Nephron progenitor cell (in vitro differentiated cells): Measurements from ENCODE around the gene CYB5D1.

Experiments
- DNase-seq: peaks from one replicate; pipeline ENCODE4 v3.0.0; 2021
- H3K27ac Mint-ChIP-seq: 2 replicates; pipeline ENCODE4 v1.8.0; 2021; ENCODE audit warnings: mild to moderate bottlenecking, moderate library complexity, mixed read lengths
- H3K27me3 Mint-ChIP-seq: 2 replicates; pipeline ENCODE4 v1.8.0; 2021; ENCODE audit warnings: mild to moderate bottlenecking, low read depth, mixed read lengths; ENCODE audit not compliant: poor library complexity
- H3K36me3 Mint-ChIP-seq: 2 replicates; pipeline ENCODE4 v1.8.0; 2021; ENCODE audit warnings: low read depth, mixed read lengths
- H3K4me1 Mint-ChIP-seq: 2 replicates; pipeline ENCODE4 v1.8.0; 2021; ENCODE audit warnings: mixed read lengths
- H3K4me3 Mint-ChIP-seq: 2 replicates; pipeline ENCODE4 v1.8.0; 2021; ENCODE audit warnings: mild to moderate bottlenecking, moderate library complexity, mixed read lengths
- H3K9me3 Mint-ChIP-seq: 2 replicates; pipeline ENCODE4 v1.8.0; 2021; ENCODE audit warnings: mild to moderate bottlenecking, moderate library complexity, mixed read lengths
- CTCF ChIP-seq: fragments of 200-600 bp; sonication (generic); IDR thresholded peaks from 2 replicates; pipeline ENCODE4 v1.5.0; 2021; ENCODE audit warnings: antibody characterized with exemption

The CYB5D1 gene

GRCh38 chr17:7816926-7817642 is 40.7 kb upstream of the CYB5D1 start:
- no peaks in the 10 kb centered on the region for H3K36me3 Mint-ChIP-seq
- no peak overlapping the region for H3K27ac Mint-ChIP-seq
- H3K9me3 Mint-ChIP-seq: no peaks in the 10 kb centered on the region
- H3K27me3 Mint-ChIP-seq: peaks cover 61% of the 10 kb centered on the region
- H3K4me3 Mint-ChIP-seq: no peak overlapping the region
- no peak for DNase-seq
- no peak for TF ChIP-seq CTCF
- H3K4me1 Mint-ChIP-seq: no peaks in the 10 kb centered on the region

DNA sequence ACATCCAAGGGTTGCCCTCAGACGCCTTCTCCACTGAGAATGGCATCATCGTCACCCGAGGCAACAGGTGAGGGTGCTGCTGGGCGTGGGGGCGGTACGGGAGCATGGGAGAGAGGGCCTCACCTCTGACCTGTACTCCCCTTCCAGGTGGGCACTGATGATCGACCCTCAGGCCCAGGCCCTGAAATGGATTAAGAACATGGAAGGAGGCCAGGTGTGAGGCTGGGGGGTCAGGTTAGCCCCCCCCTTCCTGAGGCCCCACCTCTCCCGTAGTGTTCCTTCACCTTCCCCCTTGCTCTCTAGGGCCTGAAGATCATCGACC is 40.2 kb upstream of the CYB5D1 start:
- Mint-ChIP-seq H3K4me1 (no peaks in the 10 kb centered on the region), H3K4me3 (no peak overlapping the region), H3K27ac (no peak overlapping the region), H3K27me3 (peaks cover 66% of the 10 kb centered on the region), H3K9me3 (no peaks in the 10 kb centered on the region), H3K36me3 (no peaks in the 10 kb centered on the region)
- no peak for DNase-seq
- TF ChIP-seq CTCF: no peak

DNA sequence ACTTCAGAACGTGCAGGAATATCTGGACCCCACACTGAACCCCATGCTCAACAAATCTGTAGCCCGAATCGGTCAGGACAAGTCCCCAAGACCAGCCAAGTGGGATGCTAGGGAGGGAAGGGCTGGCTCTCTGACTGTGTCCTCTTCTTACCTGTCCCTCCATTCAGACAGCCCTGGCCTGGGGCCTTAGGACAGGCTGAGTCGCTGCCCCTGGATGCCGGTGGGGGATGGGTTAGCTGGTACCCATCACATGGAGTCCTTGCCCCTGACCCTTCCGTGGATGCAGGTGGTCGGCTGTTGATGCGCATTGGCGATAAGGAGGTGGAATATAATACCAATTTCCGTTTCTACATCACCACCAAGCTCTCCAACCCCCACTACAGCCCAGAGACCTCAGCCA is 39.8 kb upstream of the CYB5D1 start:
- DNase-seq: no peak
- no peak for TF ChIP-seq CTCF

DNA sequence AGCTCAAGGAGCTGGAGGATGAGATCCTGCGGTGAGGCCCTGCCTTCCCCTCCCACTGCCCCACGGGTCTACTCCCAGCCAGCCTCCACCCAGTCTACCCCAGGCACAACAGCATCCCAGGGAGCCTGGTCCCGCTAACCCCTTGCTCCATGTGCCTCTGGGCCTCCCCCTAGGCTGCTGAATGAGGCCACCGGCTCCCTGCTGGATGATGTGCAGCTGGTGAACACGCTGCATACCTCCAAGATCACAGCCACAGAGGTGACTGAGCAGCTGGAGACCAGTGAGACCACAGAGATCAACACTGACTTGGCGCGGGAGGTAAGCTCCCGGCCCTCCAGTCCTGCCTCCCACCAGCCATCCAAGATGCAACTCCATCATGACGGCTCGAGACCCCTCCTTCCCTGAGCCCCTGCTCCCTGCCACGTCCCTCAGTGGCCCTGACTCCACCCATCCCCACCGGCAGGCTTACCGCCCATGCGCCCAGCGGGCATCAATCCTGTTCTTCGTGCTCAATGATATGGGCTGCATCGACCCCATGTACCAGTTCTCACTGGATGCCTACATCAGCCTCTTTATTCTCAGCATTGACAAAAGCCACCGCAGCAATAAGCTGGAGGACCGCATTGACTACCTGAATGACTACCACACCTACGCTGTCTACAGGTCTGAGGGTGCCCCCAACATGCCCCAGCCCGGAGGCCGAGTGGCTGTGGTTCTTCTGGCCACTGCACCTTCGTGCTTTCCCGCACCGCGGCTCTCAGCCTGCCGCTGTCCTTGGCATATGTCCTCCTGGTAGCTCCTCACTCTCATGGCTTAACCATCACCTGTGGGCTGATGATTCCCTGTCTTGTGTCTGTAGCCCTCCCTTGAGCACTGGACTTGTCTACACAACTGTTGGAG is 38.8 kb upstream of the CYB5D1 start:
- peaks cover 70% of the 10 kb centered on the region for H3K27me3 Mint-ChIP-seq
- H3K4me1 Mint-ChIP-seq: no peaks in the 10 kb centered on the region
- no peaks in the 10 kb centered on the region for H3K9me3 Mint-ChIP-seq
- H3K27ac Mint-ChIP-seq: no peak overlapping the region
- no peak for DNase-seq
- H3K4me3 Mint-ChIP-seq: no peak overlapping the region
- H3K36me3 Mint-ChIP-seq: no peaks in the 10 kb centered on the region
- no peak for TF ChIP-seq CTCF

More for the DNA sequence above, 39.8 kb upstream of the CYB5D1 start:
- Mint-ChIP-seq H3K27ac (no peak overlapping the region), H3K4me3 (no peak overlapping the region), H3K27me3 (peaks cover 66% of the 10 kb centered on the region), H3K4me1 (no peaks in the 10 kb centered on the region), H3K36me3 (no peaks in the 10 kb centered on the region), H3K9me3 (no peaks in the 10 kb centered on the region)

DNA sequence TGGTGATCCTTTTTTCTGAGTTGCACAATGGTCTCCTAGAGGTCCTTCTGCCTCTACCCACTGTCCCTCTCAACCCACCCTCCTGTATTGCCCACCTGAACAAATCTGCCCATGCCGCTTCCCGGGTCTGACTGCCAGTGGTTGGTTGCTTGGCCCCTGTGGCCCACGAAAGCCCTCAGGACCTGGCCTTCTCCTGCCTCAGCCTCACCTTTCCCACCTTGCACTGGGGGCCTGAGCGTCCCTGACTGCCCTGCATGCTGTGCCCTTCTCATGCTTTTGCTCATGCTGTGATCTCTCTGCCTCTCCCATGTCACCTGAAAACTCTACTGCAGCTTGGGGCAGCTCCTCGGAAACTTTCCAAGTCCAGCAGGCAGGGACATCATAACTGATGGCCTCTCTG is 37.6 kb upstream of the CYB5D1 start:
- Mint-ChIP-seq H3K27me3 (peaks cover 77% of the 10 kb centered on the region), H3K9me3 (no peaks in the 10 kb centered on the region), H3K4me1 (peaks cover under 1% of the 10 kb centered on the region), H3K27ac (no peak overlapping the region), H3K36me3 (no peaks in the 10 kb centered on the region), H3K4me3 (no peak overlapping the region)
- no peak for DNase-seq
- no peak for TF ChIP-seq CTCF
